22Rv1 (cell line): ENCODE data around the gene COX7B.

ENCODE experiments used
- H3K27ac ChIP-seq: fragments of 450-650 bp; 2 replicates; pipeline ENCODE4 v1.5.1; 2017
- ZFX ChIP-seq: fragments of 450-650 bp; IDR thresholded peaks from 2 replicates; pipeline ENCODE4 v1.6.1; 2017; ENCODE audit warnings: antibody characterized with exemption, borderline replicate concordance
- TF ChIP-seq, protein P1 (sequence below): fragments of 450-650 bp; IDR thresholded peaks from 2 replicates; pipeline ENCODE4 v1.5.1; 2017; ENCODE audit warnings: mild to moderate bottlenecking

The COX7B gene

DNA sequence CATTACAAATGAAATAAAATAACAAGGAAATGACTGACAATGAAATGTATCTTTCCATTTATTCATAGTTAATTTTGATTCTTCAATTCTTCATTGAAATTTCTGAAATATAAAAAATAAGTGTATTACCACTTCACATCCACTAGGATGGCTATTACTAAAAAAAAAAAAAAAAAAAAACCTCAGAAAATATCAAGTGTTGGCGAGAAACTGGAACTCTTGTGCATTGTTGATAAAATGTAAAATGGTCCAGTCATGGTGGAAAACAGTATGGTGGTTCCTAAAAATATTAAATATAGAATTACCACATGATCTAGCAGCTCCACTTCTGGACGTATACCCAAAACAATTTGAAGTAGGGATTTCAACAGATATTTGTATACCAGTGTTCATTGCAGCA, 47.3 kb downstream of the COX7B start:
- TF ChIP-seq, protein P1, sequence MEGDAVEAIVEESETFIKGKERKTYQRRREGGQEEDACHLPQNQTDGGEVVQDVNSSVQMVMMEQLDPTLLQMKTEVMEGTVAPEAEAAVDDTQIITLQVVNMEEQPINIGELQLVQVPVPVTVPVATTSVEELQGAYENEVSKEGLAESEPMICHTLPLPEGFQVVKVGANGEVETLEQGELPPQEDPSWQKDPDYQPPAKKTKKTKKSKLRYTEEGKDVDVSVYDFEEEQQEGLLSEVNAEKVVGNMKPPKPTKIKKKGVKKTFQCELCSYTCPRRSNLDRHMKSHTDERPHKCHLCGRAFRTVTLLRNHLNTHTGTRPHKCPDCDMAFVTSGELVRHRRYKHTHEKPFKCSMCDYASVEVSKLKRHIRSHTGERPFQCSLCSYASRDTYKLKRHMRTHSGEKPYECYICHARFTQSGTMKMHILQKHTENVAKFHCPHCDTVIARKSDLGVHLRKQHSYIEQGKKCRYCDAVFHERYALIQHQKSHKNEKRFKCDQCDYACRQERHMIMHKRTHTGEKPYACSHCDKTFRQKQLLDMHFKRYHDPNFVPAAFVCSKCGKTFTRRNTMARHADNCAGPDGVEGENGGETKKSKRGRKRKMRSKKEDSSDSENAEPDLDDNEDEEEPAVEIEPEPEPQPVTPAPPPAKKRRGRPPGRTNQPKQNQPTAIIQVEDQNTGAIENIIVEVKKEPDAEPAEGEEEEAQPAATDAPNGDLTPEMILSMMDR: no peak
- TF ChIP-seq ZFX: no peak

DNA sequence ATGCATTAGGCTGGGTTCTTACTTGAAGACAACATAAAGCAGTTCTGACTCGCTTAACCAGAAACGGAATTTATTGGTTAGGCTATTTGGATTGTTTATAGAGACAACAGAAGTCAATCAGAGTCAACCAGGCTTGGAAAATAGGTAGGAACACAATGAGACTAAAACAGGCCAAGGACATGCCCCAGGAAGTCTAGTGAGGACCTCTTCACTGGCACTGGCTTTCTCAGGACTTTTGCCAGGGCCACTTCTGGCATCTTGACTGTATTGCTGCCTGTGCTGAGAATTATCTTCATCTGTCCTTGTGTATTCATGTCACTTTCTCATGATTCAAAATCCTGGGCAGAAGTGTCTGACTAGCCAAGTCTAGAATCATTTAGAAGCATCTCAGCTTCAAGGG, 50.6 kb downstream of the COX7B start:
- H3K27ac ChIP-seq: no peak overlapping the region
- no peak for TF ChIP-seq ZFX
- TF ChIP-seq, protein P1: no peak

More for the DNA sequence above, 47.3 kb downstream of the COX7B start:
- H3K27ac ChIP-seq: no peak overlapping the region

DNA sequence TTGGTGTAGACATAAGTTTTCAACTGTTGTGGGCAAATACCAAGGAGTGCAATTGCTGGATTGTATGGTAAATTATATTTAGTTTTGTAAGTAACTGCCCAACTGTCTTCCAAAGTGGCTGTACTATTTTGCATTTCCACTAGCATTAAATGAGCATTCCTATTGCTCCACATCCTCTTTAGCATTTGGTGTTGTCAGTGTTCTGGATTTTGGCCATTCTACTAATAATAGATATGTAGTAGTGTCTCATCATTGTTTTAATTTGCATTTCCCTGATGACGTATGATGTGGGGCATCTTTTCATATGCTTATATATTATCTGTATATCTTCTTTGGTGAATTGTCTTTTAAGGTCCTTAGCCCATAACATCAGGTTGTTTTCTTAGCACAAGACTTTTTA, 52.9 kb downstream of the COX7B start:
- TF ChIP-seq, protein P1: no peak
- no peak for TF ChIP-seq ZFX
- H3K27ac ChIP-seq: no peak overlapping the region

DNA sequence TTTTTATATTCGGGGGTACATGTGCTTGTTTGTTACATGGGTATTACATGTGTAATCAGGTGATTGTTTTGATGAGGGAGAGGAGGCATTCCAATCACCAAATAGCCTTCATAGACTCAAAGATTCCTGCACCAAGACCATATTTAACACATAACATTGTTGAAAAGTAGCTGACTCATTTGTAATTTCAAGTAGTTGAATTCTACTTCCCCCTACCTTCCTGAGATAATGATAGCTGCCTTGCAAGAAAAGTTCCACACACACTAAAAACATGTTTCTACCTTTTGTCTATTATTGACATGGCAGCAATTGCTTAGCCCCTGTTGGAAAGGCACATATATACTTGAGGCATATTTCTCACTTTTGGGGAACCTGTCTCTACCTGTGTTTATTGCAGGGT, 54.0 kb downstream of the COX7B start:
- H3K27ac ChIP-seq: no peak overlapping the region
- TF ChIP-seq ZFX: no peak
- TF ChIP-seq, protein P1: no peak

DNA sequence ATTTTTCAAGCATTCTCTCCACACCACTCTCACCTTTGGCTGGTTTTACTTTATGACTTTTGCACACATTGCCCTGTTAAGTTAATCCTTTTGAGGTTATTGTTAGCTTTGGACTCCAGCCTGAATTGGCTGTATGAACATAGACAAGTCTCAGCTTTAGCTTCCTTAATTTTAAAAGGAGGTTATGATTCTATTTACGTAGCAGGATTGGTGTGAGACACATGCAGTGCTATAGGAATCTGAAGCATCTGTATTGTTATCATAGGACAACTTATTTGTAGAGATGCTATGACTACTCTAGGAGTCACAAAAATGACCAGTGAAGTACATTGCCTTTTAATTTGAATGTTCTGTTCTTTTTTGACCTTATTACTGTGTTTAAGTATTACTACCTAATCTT, 54.4 kb downstream of the COX7B start:
- TF ChIP-seq, protein P1: no peak
- TF ChIP-seq ZFX: no peak
- no peak overlapping the region for H3K27ac ChIP-seq
